Lower lobe of right lung (tissue), 2 donors: ENCODE measurements around the gene SCNN1G. TPM values are rescaled to one million over a fixed set of nuclear protein-coding genes. Genes with fewer than 3 reads are reported as not detected.
"Not testable (repeated sequence)": the region's sequence is repeated elsewhere in the genome, so short reads cannot be mapped to it uniquely, and the experiment has no call there.

ENCODE experiments used
- ATAC-seq, 2 donors: fragments of 200-7000 bp; cut with Tn5 transposase; one replicate each; pipeline ENCODE4 v1.9.1; 2020 to 2022; ENCODE audit warnings: mild to moderate bottlenecking in 2 of 2, moderate library complexity in 2 of 2
- DNase-seq: peaks from one replicate; pipeline ENCODE4 v3.0.0-alpha.2; 2020
- H3K27ac ChIP-seq: fragments of 200-600 bp; one replicate; pipeline ENCODE4 v1.8.0; 2022
- H3K27me3 ChIP-seq: fragments of 200-600 bp; one replicate; pipeline ENCODE4 v1.8.0; 2022; ENCODE audit warnings: low read depth
- H3K36me3 ChIP-seq: fragments of 200-600 bp; one replicate; pipeline ENCODE4 v1.8.0; 2022; ENCODE audit warnings: mild to moderate bottlenecking
- H3K4me1 ChIP-seq: fragments of 200-600 bp; one replicate; pipeline ENCODE4 v1.8.0; 2022
- H3K4me3 ChIP-seq: fragments of 200-600 bp; one replicate; pipeline ENCODE4 v1.8.0; 2022; ENCODE audit warnings: mild to moderate bottlenecking
- H3K9me3 ChIP-seq: fragments of 200-600 bp; one replicate; pipeline ENCODE4 v1.8.0; 2022
- intact Hi-C: fragments of 100-400 bp; cut with DNase I; formaldehyde crosslinking; loops from one replicate; pipeline ENCODE4 v1.11.0; 2022
- total RNA-seq: library from RNA; stranded (reverse); fragmentation: NEBNext Ultra II Directional; extraction: Animal tissue kit (Norgen Biotek cat#: 25700); gene quantifications from one replicate; pipeline ENCODE4 v1.2.1, GENCODE V29; 2021
- TF ChIP-seq, protein P1 (sequence below): fragments of 200-600 bp; IDR thresholded peaks from one replicate; pipeline ENCODE4 v1.8.0; 2022; ENCODE audit warnings: antibody characterized with exemption, mild to moderate bottlenecking
- donor health status: DM: no; HTN: yes; CAD: no; lungs with severe emphysema.

Gene SCNN1G
- total RNA-seq, 1 donor from 2014 or later, result 7.6 TPM

- DNase-seq, result no peak
- Histone ChIP-seq H3K27ac (no peak overlapping the region), H3K4me1 (no peaks in the 10 kb centered on the region), H3K9me3 (no peaks in the 10 kb centered on the region), H3K27me3 (no peaks in the 10 kb centered on the region), H3K36me3 (no peaks in the 10 kb centered on the region), H3K4me3 (no peak overlapping the region)
- ATAC-seq, result no peak
- intact Hi-C loops, result no loop called here
- TF ChIP-seq, protein P1, sequence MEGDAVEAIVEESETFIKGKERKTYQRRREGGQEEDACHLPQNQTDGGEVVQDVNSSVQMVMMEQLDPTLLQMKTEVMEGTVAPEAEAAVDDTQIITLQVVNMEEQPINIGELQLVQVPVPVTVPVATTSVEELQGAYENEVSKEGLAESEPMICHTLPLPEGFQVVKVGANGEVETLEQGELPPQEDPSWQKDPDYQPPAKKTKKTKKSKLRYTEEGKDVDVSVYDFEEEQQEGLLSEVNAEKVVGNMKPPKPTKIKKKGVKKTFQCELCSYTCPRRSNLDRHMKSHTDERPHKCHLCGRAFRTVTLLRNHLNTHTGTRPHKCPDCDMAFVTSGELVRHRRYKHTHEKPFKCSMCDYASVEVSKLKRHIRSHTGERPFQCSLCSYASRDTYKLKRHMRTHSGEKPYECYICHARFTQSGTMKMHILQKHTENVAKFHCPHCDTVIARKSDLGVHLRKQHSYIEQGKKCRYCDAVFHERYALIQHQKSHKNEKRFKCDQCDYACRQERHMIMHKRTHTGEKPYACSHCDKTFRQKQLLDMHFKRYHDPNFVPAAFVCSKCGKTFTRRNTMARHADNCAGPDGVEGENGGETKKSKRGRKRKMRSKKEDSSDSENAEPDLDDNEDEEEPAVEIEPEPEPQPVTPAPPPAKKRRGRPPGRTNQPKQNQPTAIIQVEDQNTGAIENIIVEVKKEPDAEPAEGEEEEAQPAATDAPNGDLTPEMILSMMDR, result no peak
Measured at GRCh38 chr16:23249830-23250229, 67.3 kb downstream of the SCNN1G start.

GRCh38 chr16:23252310-23252709, 69.8 kb downstream of the SCNN1G start:
- Histone ChIP-seq H3K27ac (no peak overlapping the region), H3K4me1 (no peaks in the 10 kb centered on the region), H3K9me3 (no peaks in the 10 kb centered on the region), H3K36me3 (no peaks in the 10 kb centered on the region), H3K27me3 (no peaks in the 10 kb centered on the region), H3K4me3 (no peak overlapping the region)
- DNase-seq, result no peak
- TF ChIP-seq, protein P1, result no peak
- intact Hi-C loops, result no loop called here
- ATAC-seq, result no peak

GRCh38 chr16:23253650-23254049, 71.1 kb downstream of the SCNN1G start:
- ATAC-seq, result not testable (repeated sequence)

DNA sequence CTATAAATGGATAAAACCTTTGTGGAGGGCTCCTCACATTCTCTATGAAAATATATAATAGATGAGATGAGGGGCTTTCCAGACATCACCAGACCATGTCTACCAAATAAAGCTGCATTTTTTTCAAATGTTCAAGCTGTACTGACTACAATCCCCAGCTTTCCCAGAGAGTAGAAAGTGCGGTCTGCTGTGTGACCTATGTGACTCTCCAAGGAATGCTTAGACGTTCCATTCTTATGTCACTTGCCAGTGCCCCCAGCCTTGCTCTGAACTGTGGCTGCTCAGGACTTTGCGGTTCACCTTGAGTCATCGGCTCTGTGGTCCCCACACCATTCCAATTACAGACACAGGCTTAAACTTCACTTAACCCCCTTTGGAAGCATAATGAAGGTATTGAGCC, 71.8 kb downstream of the SCNN1G start:
- no peaks in the 10 kb centered on the region for H3K27me3 ChIP-seq
- intact Hi-C loops, result no loop called here
- no peaks in the 10 kb centered on the region for H3K4me1 ChIP-seq
- TF ChIP-seq, protein P1, result no peak
- no peaks in the 10 kb centered on the region for H3K36me3 ChIP-seq
- no peaks in the 10 kb centered on the region for H3K9me3 ChIP-seq
- H3K27ac ChIP-seq, result no peak overlapping the region
- DNase-seq (no peak), ATAC-seq (no peak)
- H3K4me3 ChIP-seq, result no peak overlapping the region

More at GRCh38 chr16:23253650-23254049, 71.1 kb downstream of the SCNN1G start:
- H3K27me3 ChIP-seq, H3K4me3 ChIP-seq, H3K9me3 ChIP-seq, H3K27ac ChIP-seq, DNase-seq, H3K4me1 ChIP-seq, H3K36me3 ChIP-seq, intact Hi-C loops: not testable (repeated sequence)

DNA sequence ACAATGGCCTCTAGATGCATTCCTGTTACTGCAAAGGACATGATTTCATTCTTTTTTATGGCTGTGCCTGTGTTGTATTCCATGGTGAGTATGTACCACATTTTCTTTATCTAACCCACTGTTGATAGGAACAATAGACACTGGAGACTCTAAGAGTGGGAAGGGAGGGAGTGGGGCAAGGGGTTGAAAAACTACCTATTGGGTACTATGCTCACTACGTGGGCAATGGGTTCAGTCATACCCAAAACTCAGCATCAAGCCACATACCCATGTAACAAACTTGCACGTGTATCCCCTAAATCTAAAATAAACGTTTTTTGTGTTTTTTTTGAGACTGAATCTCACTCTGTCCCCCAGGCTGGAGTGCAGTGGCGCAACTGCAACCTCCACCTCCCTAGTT, 72.5 kb downstream of the SCNN1G start:
- no peak overlapping the region for H3K27ac ChIP-seq

DNA sequence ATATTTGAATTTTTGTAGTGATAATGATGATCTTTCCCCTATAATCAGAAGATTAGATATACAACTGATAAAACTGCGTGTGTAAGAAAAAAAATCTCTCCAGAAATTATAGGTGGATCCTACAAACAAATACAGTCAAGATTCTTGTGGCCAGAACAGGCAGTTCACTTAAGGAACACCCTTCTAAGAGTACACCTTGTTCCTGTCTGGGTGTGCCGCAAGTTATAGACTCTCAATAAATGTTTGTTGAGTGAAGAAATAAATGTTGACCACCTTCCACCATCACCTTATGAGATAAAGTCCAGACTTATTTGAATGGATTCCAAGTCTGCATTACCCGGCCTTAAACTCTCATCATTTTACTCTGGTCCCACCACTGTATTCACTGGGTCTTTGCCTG, 73.9 kb downstream of the SCNN1G start:
- Histone ChIP-seq H3K4me1 (no peaks in the 10 kb centered on the region), H3K36me3 (no peaks in the 10 kb centered on the region), H3K4me3 (no peak overlapping the region), H3K27me3 (no peaks in the 10 kb centered on the region), H3K27ac (no peak overlapping the region), H3K9me3 (no peaks in the 10 kb centered on the region)
- ATAC-seq, result no peak
- no peak for DNase-seq
- intact Hi-C loops, result no loop called here
- TF ChIP-seq, protein P1, result no peak

More for the DNA sequence above, 72.5 kb downstream of the SCNN1G start:
- intact Hi-C loops, result no loop called here
- DNase-seq (no peak), ATAC-seq (no peak)
- TF ChIP-seq, protein P1, result no peak
- no peaks in the 10 kb centered on the region for H3K36me3 ChIP-seq
- no peaks in the 10 kb centered on the region for H3K4me1 ChIP-seq
- no peaks in the 10 kb centered on the region for H3K9me3 ChIP-seq
- H3K27me3 ChIP-seq, result no peaks in the 10 kb centered on the region
- no peak overlapping the region for H3K4me3 ChIP-seq
